Liver (tissue), 9 donors: Measurements from ENCODE around the gene PDCD10. TPM values are rescaled to one million over a fixed set of nuclear protein-coding genes. Genes with fewer than 3 reads are reported as not detected.

Source experiments
- DNase-seq: peaks from one replicate; pipeline ENCODE4 v3.0.0-alpha.2; 2017; ENCODE audit warnings: low spot score
- H3K27ac ChIP-seq, 2 donors: one replicate each; pipeline ENCODE4 v1.7.0; 2013; ENCODE audit warnings: inconsistent platforms in 2 of 2, low read length in 2 of 2, control low read depth in 1 of 2, low read depth in 1 of 2, mild to moderate bottlenecking in 1 of 2
- H3K27me3 ChIP-seq, 4 donors: one replicate each; pipeline versions ENCODE4 v1.6.1 to v1.7.0; 2013; ENCODE audit warnings: low read length in 3 of 4, inconsistent platforms in 1 of 4, mild to moderate bottlenecking in 1 of 4, moderate library complexity in 1 of 4; ENCODE audit not compliant: control insufficient read depth in 4 of 4, insufficient read depth in 4 of 4
- H3K36me3 ChIP-seq, 4 donors: one replicate each; pipeline versions ENCODE4 v1.6.1 to v1.7.0; 2013; ENCODE audit warnings: low read length in 3 of 4, mild to moderate bottlenecking in 3 of 4, low read depth in 1 of 4, moderate library complexity in 1 of 4; ENCODE audit not compliant: control insufficient read depth in 4 of 4, insufficient read depth in 3 of 4
- H3K4me1 ChIP-seq, 4 donors: one replicate each; pipeline versions ENCODE4 v1.6.1 to v1.7.0; 2013; ENCODE audit warnings: low read length in 3 of 4, mild to moderate bottlenecking in 3 of 4, moderate library complexity in 1 of 4; ENCODE audit not compliant: control insufficient read depth in 4 of 4, insufficient read depth in 4 of 4
- H3K4me3 ChIP-seq, 3 donors: one replicate each; pipeline versions ENCODE4 v1.6.1 to v1.7.0; 2013; ENCODE audit warnings: low read length in 3 of 3, control low read depth in 1 of 3, low read depth in 1 of 3, mild to moderate bottlenecking in 1 of 3
- H3K9ac ChIP-seq, 2 donors: one replicate each; pipeline ENCODE4 v1.7.0; 2013; ENCODE audit warnings: low read length in 2 of 2, mild to moderate bottlenecking in 2 of 2, moderate library complexity in 2 of 2, control low read depth in 1 of 2, low read depth in 1 of 2
- H3K9me3 ChIP-seq, 4 donors: one replicate each; pipeline versions ENCODE4 v1.6.1 to v1.7.0; 2013; ENCODE audit warnings: low read length in 3 of 4; ENCODE audit not compliant: control insufficient read depth in 4 of 4
- ATF3 ChIP-seq: IDR thresholded peaks from 2 replicates; pipeline ENCODE4 v1.6.1; 2016; ENCODE audit warnings: antibody characterized with exemption
- EGR1 ChIP-seq, 2 donors: IDR thresholded peaks; 2 replicates each; pipeline ENCODE4 v1.6.1; 2016 to 2018; ENCODE audit warnings: antibody characterized with exemption in 2 of 2, low read depth in 2 of 2
- FOXA1 ChIP-seq: IDR thresholded peaks from 2 replicates; pipeline ENCODE4 v1.6.1; 2016; ENCODE audit warnings: antibody characterized with exemption
- FOXA2 ChIP-seq: IDR thresholded peaks from 2 replicates; pipeline ENCODE4 v1.6.1; 2016; ENCODE audit warnings: antibody characterized with exemption
- GABPA ChIP-seq, 2 donors: IDR thresholded peaks in 1 of 2; conservative IDR thresholded peaks in 1 of 2; 2 replicates each; pipeline ENCODE4 v1.6.1; 2016; ENCODE audit warnings: antibody characterized with exemption in 2 of 2, mild to moderate bottlenecking in 1 of 2, moderate library complexity in 1 of 2
- HNF4A ChIP-seq, 2 donors: conservative IDR thresholded peaks; 2 replicates each; pipeline ENCODE4 v1.6.1; 2016; ENCODE audit warnings: antibody characterized with exemption in 2 of 2, mild to moderate bottlenecking in 2 of 2
- HNF4G ChIP-seq: IDR thresholded peaks from 2 replicates; pipeline ENCODE4 v1.6.1; 2016; ENCODE audit warnings: antibody characterized with exemption
- JUND ChIP-seq, 2 donors: IDR thresholded peaks; 2 replicates each; pipeline ENCODE4 v1.6.1; 2016; ENCODE audit warnings: antibody characterized with exemption in 2 of 2
- MAX ChIP-seq: IDR thresholded peaks from 2 replicates; pipeline ENCODE4 v1.6.1; 2016; ENCODE audit warnings: antibody characterized with exemption
- NR2F2 ChIP-seq: IDR thresholded peaks from 2 replicates; pipeline ENCODE4 v1.6.1; 2016; ENCODE audit warnings: antibody characterized with exemption
- RAD21 ChIP-seq, 2 donors: IDR thresholded peaks; 2 replicates each; pipeline ENCODE4 v1.6.1; 2016; ENCODE audit warnings: antibody characterized with exemption in 2 of 2, mild to moderate bottlenecking in 2 of 2
- REST ChIP-seq: IDR thresholded peaks from 2 replicates; pipeline ENCODE4 v1.6.1; 2016; ENCODE audit warnings: antibody characterized with exemption, mild to moderate bottlenecking
- RXRA ChIP-seq, 2 donors: IDR thresholded peaks; 2 replicates each; pipeline ENCODE4 v1.6.1; 2017 to 2018; ENCODE audit warnings: antibody characterized with exemption in 2 of 2, mild to moderate bottlenecking in 1 of 2
- SP1 ChIP-seq: IDR thresholded peaks from 2 replicates; pipeline ENCODE4 v1.6.1; 2018; ENCODE audit warnings: antibody characterized with exemption, mild to moderate bottlenecking
- TAF1 ChIP-seq: conservative IDR thresholded peaks from 2 replicates; pipeline ENCODE4 v1.6.1; 2016; ENCODE audit warnings: antibody characterized with exemption, mild to moderate bottlenecking
- YY1 ChIP-seq: IDR thresholded peaks from 2 replicates; pipeline ENCODE4 v1.6.1; 2016; ENCODE audit warnings: antibody characterized with exemption, mild to moderate bottlenecking
- ZBTB33 ChIP-seq: IDR thresholded peaks from 2 replicates; pipeline ENCODE4 v1.6.1; 2016; ENCODE audit warnings: antibody characterized with exemption
- WGBS: extraction: QIAGEN DNeasy Blood & Tissue Kit; methylation state at CpG from one replicate; pipeline ENCODE4 v1.1.7; 2013; 5-methylcytosine and 5-hydroxymethylcytosine counted together
- polyA plus RNA-seq, 2 donors: library from polyadenylated mRNA; stranded (reverse) in 1 of 2; unstranded in 1 of 2; fragments of 200-250 nt in 1 of 2; fragments of >200 nt in 1 of 2; fragmentation: Nextera tagmentation in 1 of 2; extraction: Ambion mirVana in 1 of 2; gene quantifications; one replicate each; pipeline versions ENCODE4 v1.2.1 to v1.2.3, GENCODE V29; 2013 to 2015
- total RNA-seq, 2 donors: library from RNA; depleted of rRNA; stranded (reverse); fragments of >200 nt; gene quantifications; one replicate each; pipeline ENCODE4 v1.2.3, GENCODE V29; 2014
- TF ChIP-seq, protein P1 (sequence below): fragments of 150-350 bp; IDR thresholded peaks from 2 replicates; pipeline ENCODE4 v1.5.1; 2017; ENCODE audit warnings: improper control_type of control experiment, low read depth, low read length; ENCODE audit not compliant: missing input control
- donor health status: healthy.
- donor health status: healthy.
- donor health status: healthy.
- donor health status: healthy.
- donor health status: healthy.

The PDCD10 gene
- total and polyA plus RNA-seq, 4 donors, result 17.5 to 84.0 (median 22.5) TPM

DNA sequence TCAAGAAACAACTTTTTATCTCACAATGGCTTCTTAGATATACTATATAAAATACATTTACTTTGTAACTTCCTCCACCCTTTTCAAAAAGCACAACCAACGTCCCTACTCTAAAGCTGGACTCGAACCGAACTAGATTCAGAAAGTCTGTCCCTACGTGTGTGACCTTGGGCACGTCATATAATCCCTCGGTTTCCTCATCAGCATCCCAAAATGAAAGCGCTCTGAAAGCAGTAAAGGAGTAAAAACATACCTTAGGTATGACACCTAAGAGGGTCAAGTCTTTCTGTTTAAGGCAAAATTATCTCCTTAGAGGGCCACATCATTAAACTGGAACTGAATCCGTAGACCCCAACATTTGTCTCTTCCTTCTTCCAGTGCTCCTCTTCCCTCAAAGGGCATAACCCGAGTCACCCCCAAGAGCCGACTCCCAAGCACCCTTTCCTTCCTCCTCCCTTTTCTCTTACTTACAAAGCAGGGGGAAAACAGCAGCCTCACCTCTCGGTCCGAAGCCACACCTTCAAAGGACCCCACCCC lies 663 bp downstream of the PDCD10 start:
- H3K9me3 ChIP-seq, result no peaks in the 10 kb centered on the region
- no peaks in the 10 kb centered on the region for H3K27me3 ChIP-seq
- 1% methylated on average over 12 of the region's 12 CpGs for WGBS
- H3K4me1 ChIP-seq, result peaks cover 5 to 28% (median 22%) of the 10 kb centered on the region in 4 donors
- no peak for DNase-seq
- H3K27ac ChIP-seq, result peak overlapping the region; percentile 87 to 88
- no peaks in the 10 kb centered on the region for H3K36me3 ChIP-seq
- TF ChIP-seq YY1, result no peak
- no peak for TF ChIP-seq FOXA1
- TF ChIP-seq SP1, result no peak
- TF ChIP-seq EGR1 (IDR thresholded peaks at IDR 0.05; ENCODE audit: low read depth in 2 of 2), result no peak
- no peak for TF ChIP-seq ZBTB33
- TF ChIP-seq REST, result no peak
- TF ChIP-seq JUND (IDR thresholded peaks at IDR 0.05), result no peak
- no peak for TF ChIP-seq ATF3
- TF ChIP-seq RXRA (IDR thresholded peaks at IDR 0.05), result no peak
- no peak for TF ChIP-seq NR2F2
- TF ChIP-seq RAD21 (IDR thresholded peaks at IDR 0.05), result no peak
- no peak for TF ChIP-seq FOXA2
- no peak for TF ChIP-seq GABPA (IDR thresholded peaks at IDR 0.05 in 1 of 2, conservative IDR thresholded peaks at IDR 0.05 in 1 of 2)
- no peak for TF ChIP-seq TAF1
- no peak for TF ChIP-seq HNF4G
- TF ChIP-seq HNF4A (conservative IDR thresholded peaks at IDR 0.05), result no peak
- TF ChIP-seq, protein P1, sequence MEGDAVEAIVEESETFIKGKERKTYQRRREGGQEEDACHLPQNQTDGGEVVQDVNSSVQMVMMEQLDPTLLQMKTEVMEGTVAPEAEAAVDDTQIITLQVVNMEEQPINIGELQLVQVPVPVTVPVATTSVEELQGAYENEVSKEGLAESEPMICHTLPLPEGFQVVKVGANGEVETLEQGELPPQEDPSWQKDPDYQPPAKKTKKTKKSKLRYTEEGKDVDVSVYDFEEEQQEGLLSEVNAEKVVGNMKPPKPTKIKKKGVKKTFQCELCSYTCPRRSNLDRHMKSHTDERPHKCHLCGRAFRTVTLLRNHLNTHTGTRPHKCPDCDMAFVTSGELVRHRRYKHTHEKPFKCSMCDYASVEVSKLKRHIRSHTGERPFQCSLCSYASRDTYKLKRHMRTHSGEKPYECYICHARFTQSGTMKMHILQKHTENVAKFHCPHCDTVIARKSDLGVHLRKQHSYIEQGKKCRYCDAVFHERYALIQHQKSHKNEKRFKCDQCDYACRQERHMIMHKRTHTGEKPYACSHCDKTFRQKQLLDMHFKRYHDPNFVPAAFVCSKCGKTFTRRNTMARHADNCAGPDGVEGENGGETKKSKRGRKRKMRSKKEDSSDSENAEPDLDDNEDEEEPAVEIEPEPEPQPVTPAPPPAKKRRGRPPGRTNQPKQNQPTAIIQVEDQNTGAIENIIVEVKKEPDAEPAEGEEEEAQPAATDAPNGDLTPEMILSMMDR, result no peak
- TF ChIP-seq MAX, result no peak
- peak overlapping the region; percentile 70 to 83 for H3K9ac ChIP-seq
- peak overlapping the region; percentile 88 to 100 (median 95) for H3K4me3 ChIP-seq
